ENCODE results near the gene TP53BP1.
"Not testable (repeated sequence)": the region's sequence is repeated elsewhere in the genome, so short reads cannot be mapped to it uniquely, and the experiment has no call there.

The TP53BP1 gene

DNA sequence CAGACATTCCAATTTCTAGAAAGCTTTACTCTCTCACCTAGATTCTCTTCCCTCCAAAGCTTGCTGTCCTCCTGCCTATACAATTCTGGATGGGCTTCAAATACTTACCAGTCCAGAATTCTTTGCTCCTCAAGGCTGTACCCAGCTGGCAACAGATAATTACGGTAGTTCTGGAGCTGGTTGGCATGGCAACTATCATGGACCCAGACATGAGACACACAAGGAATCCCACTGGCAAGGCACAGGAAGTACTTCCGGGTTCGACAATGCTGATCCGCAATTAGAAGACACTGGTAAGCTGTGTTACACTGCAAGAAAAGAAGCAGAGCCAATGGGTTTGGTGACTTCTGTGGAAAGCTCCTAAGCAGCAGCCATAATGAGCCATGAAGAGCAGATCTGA is 84.2 kb downstream of the TP53BP1 start:
- no peak for DNase-seq

DNA sequence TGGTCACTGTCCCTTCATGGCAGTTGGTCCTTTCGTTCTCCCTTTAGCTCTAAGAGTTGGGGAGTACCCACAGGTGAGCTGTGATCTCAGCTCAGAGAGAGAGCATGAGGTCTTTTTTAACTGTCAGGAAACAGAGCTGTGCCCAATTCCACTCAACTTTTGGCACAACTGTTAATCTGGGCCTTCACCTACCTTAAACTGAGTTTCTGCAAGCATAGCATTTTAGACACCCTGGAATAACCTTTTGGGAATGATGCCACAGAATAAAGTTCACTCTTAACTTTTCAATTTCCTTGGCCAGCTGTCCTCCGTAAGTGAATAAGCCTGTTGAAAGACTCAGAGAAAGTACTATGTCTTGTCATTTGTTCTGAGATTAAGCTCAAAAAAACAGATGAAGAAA is 86.1 kb downstream of the TP53BP1 start:
- no peak for DNase-seq

DNA sequence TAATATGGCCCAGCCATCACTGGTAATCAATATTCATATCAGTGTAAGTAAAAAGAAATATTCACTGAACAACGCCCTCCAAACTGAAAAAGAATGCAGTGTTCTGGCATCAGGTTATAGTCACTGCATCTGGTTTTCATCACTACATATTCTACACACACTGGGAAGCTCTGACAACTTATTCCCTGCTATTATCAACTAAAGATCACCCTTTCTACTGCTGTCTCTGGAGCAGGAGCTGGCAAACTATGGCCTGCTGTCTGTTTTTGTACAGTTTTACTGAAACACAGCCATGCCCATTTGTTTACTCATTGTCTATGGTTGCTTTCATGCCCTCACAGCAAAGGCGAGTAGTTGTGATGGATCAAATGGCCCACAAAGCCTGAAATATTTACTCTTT is 86.8 kb downstream of the TP53BP1 start:
- no peak for DNase-seq

DNA sequence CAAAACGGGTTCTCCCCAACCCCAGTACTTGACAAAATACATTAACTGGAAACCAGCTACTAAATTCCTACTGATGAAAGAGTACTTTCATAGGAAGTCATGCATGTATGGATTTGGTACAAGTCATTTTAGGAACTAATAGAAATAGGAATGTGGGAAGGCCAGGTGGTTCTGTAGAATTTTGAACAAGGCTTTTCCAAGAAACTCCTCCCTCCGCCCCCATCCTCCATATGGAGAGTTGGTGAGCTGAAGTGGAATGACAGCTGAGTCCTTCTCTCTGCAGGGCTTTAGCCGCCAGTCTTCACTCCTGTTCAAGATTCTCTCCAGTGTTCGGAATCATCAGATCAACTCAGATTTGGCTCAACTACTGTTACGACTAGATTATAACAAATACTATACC is 88.8 kb downstream of the TP53BP1 start:
- no peak for DNase-seq

DNA sequence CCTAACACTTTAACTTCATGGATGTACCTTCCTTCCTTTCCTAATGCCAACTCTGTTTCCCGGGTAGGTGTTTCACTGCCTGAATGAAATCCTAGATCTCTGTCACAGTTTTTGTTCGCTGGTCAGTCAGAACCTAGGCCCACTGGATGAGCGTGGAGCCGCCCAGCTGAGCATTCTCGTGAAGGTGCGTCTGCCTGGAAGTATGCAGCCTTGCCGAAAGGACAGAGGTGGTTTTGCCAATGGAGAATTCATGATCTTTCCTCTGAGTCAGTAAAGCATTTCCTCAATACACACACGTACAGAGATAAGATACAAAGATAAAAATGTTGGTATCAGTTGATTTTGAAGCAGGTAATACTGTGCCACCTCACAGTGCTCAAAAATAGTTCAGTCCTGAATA is 89.3 kb downstream of the TP53BP1 start:
- DNase-seq = no peak

DNA sequence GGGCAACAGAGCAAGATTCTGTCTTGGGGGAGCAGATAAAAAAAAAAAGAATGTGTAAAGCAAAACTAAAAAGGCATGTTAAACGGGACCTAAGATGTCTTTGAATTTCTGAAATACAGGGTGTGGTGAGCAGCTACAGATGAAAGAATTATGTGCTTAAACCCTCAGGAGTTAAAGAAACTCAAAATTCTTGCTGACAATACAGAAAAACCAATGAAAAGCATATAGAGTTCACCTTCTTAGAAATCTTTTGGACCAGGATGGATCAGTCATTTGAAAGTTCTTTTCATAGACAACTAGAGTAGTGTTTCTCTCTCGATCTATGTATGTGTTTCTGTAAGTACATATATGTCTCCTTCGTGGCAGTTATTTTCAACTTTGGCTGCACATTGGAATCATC is 90.7 kb downstream of the TP53BP1 start:
- no peak for DNase-seq

DNA sequence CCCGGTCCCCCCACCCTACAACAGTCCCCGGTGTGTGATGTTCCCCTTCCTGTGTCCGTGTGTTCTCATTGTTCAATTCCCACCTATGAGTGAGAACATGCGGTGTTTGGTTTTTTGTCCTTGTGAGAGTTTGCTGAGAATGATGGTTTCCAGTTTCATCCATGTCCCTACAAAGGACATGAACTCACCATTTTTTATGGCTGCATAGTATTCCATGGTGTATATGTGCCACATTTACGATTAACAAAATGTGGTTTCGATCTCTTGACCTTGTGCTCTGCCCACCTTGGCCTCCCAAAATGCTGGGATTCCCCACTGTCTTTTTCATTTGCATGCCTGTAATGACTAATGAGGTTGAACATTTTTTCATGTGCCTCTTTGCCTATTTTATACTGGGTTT is 99.4 kb downstream of the TP53BP1 start:
- not testable (repeated sequence) for DNase-seq

DNA sequence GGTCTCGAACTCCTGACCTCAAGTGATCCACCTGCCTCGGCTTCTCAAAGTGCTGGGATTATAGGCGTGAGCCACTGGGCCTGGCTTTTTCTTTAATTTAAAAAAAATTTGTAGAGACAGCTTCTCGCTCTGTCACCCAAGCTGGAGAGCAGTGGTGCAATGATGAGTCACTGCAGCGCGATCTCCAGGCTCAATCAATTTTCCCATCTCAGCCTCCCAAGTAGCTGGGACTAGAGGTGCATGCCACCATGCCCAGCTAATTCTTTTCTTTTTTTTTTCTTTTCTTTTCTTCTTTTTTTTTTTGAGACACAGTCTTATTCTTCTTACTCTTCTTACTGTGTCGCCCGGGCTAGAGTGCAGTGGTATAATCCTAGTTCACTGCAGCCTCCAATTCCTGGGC is 102.2 kb downstream of the TP53BP1 start:
- no peak for DNase-seq

DNA sequence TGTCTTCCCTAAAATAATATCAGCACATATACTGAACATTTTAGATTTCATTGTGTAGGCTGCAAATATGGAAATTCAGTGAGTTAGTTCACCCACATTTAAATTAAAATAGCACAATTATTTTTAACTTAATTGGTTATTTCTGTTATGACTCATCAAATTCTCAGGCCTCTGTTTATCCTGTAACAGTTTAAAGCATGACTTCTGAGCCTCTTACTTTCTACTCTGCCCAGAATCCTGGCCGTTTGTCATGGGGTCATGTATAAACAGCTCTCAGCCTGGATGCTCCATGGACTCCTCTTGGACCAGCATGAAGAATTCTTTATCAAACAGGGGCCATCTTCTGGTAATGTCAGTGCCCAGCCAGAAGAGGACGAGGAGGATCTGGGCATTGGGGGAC is 109.9 kb downstream of the TP53BP1 start:
- DNase-seq = no peak

DNA sequence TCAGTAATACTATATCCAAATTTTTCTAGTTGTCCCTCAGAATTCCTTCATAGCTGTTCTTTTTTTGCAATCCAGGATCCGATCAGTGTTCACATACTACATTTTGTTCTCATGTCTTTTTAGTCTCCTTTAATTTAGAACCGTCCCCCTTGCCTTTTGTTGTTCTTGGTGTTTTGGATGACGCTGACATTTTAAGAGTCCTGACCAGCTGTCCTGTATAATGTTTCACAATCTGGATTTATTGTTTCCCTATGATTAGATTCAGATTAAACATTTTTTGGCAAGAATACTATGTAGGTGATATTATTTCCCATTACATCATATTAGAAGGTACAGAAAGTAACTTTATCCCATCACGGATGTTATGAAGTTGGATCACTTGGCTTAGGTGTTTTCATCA is 110.6 kb downstream of the TP53BP1 start:
- no peak for DNase-seq

DNA sequence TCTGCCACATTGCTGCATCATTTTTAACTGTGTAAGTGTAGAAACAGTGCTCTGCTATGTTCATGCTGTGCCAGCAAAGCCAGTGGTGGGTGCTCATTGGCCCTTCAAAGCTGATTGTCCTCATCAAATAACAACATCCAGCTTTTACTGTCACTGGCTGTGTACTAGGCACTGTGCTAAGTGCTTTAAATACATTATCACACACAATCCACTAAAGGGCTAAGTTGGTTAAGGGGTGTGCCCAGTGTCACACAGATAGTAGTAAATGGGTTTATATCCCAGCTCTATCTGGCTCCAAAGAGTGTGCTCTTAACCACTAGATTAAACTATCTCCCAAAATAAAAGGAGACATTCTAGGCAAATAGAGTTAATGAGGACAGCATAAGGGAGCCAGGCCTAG is 114.4 kb downstream of the TP53BP1 start:
- DNase-seq = no peak

DNA sequence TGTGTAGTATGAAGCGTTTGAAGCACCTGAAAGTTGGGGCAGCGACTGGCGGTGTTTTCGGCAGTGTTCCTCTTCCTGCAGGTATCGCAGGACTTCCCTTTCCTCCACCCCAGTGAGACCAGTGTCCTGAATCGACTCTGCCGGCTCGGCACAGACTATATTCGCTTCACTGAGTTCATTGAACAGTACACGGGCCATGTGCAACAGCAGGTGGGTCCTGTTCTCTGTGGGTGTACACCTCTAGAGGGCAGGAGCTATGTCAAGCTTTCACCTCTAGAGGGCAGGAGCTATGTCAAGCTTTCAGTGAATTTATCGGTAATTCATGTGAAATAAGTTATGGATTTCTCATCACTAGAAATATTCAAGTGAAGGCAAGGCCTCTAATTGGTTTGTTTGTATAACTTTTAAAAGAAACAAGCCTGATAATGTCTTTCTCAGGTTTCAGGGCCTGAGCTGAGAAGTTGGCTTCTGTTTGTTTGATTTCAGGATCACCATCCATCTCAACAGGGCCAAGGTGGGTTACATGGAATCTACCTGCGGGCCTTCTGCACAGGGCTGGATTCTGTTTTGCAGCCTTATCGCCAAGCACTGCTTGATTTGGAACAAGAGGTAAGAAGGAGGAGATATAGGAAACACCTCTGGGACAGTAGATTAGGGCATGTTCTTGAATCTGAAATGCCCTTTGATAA is 116.8 kb downstream of the TP53BP1 start:
- peak; percentile 33 to 40 for DNase-seq

DNA sequence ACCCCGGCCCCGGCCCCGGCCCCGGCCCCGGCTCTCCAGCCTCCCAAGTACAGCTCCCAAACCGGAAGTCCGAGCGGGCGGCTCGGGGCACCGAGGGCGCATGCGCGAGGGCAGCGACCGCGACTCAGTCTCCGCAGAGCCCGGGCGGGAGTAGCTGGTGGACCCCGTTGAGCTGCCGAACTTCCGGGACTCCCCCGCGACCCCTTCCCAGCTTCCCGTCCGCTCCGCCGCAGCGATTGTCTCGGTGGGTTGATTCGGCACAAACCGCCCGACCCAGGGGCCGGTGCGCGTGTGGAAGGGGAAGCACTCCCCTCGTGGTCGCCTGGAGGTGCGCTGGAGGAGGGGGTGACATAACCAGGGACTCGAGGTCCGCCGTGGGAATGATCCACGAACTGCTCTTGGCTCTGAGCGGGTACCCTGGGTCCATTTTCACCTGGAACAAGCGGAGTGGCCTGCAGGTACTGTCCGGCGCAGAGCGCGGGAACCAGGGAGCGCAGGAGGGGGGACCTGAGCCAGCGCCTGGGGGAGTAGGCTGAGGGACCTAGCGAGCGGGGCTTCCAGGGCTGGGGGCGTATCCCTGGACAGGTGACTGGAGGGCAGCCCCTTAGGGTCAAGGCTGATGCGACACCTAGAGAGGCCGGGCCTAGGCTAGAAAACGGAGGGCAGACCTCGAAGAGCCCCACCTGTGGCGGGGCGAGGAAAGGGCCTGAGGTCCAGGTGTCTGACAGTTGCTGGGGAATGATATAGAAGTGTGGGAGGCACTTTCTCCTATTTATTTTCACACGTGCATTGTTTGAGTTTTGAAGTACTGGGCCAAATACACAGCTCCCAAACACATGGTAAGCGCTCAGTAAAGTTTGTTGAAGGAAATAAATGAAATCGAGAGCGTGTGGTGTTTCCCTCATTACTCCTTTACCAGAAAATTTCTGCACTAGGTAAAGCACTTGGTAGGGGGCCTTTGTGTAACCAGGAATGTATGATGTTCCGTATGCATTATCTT is 121.7 kb downstream of the TP53BP1 start, which contains the start of the genes TUBGCP4 and ZSCAN29:
Gene TUBGCP4, plus strand, starts transcription at position 127 of the 1,000 bp plus-strand sequence. Its CDS starts 254 bp downstream, at position 381.
Gene ZSCAN29, minus strand, starts transcription at position 69 of the 1,000 bp plus-strand sequence. CDS start 1,130 bp downstream, outside the sequence.
- peak; percentile 79 to 84 for DNase-seq

DNA sequence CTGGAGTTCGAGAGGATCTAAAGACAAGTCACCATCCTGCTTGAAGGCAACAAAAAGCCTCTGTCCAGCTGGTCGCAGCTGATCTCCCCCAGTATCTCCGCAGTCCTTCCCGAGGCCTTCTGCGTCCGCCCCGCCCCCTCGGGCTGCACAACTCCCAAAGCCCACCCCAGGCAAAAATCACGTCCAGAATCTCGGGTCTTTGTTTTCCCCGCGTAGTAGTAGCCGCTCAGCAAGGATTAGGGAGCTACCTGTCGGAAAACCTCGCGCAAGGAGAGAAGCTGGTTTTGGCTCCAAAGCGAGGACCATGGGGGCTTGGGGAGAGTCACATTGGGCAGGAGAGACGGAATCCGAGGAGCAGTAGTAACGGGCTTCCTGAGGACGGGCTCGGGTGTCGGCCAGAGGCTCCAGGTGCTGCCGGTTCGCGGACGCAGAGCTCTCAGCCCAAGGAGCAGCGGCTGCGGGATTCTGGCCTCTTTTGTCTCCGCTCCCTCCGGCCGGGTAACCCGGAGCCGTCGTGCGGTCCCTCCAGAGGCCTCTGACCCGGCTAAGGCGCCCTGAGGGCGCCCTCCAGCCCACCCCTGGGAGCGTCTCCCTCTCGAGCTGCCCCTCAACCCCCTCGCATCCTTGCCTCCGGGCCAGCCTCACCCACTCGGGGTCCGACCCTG is 122.5 kb downstream of the TP53BP1 start:
- DNase-seq = peak in 1 of 2 donors; percentile 18

DNA sequence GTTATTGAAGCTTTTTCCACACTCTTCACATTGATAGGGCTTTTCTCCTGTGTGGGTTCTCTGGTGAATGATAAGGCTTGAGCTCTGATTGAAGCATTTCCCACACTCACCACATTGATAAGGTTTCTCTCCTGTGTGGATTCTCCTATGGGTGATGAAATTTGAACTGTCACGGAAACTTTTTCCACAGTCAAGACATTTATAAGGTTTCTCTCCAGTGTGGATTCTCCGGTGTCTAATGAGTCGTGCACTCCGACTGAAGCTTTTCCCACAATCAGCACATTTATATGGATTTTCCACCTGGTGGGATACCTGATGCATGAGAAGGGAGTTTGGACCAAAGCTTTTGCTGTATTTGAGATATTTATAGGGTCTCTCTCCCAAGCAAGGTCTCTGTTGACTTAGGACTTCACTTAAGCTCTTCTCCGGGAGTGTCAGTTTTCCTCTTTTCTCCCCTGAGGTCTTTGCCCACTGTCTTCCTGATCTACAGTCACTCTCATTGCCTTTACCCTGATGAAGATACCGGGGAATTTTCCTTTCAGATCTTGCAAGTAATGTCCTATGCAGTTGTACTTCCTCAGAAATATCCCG is 131.5 kb downstream of the TP53BP1 start:
- no peak for DNase-seq

DNA sequence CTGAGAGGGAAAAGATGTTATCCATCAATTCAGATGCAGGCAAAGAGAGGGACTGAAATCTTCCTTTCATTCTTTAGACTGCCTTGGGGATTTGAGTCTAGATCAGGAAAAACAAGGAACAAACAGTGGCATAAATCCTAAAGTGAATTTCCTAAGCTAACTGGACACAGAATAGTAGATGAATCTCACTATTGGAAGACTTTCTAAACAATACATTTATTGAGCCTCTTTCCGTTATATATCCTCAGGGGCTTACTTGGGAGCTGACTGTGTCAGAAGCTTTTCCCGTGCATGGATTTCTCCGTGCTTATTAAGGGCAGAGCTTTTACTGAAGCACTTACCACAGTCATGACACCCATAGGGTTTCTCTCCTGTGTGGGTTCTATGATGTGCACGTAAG is 132.1 kb downstream of the TP53BP1 start:
- no peak for DNase-seq

Data from stimulated activated CD4-positive, alpha-beta T cell treated with anti-CD3 and anti-CD28 coated beads, Interleukin-2, amount 100 ng/mL, for 24 hours (primary cell).